HG03159 (cell line): ENCODE measurements around the gene RUBCNL.

ENCODE experiments used
- ATAC-seq: cut with Tn5 transposase; IDR thresholded peaks from one replicate; pipeline ENCODE4 v1.9.1; 2021; ENCODE audit warnings: mild to moderate bottlenecking, moderate library complexity; ENCODE audit not compliant: unreplicated experiment

Gene RUBCNL

DNA sequence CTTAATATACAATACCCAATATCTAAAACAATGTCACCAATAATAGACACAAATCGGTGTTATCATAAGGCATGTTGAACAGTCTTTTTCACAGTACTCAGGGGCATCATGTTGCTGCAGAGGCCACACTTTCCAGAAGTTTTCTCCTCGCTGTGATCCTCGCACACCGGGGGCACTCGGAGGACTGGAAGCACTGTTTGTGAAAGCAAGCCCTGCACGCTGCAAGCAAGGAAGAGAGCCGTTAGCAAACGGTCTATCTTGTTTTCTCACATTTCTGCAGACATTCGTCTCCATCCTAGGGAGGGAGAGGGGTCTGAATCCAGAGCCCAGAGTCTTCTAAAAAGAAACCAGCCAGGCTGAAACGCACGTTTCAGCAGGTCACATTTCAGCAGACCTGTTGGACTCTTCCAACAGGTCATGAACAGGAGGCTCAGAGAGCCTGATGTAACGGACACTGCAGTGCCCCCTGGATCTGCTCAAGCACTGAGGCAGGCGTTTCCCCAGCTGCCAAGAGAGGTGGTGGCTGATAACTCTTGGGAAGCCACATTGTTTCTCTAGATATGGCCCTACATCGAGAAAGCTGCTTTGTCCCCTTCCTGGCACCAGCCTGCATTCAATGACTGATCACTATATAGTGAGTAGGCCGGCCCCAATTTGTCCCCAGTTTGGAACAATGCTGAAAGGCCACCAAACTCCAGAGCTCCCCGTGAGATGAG is 43.6 kb downstream of the RUBCNL start:
- no peak for ATAC-seq

DNA sequence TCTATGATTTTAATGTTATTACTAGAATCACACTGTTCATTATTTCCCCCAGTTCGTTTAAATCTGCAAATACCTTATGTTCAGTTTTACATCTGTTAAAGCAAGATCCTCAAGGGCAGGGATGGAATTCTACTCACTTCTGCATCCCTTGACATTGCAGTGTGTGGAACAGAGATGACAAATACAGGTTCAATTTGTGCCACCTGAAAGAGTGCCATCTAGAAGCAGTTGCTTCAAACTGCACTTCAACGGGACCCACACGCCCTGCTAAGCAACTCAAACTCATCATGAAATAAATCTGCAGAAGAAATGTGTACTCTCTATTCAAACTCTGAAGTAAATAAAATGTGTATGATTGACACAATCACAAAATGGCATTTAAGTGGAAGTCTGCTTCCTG is 44.5 kb downstream of the RUBCNL start:
- ATAC-seq = no peak

DNA sequence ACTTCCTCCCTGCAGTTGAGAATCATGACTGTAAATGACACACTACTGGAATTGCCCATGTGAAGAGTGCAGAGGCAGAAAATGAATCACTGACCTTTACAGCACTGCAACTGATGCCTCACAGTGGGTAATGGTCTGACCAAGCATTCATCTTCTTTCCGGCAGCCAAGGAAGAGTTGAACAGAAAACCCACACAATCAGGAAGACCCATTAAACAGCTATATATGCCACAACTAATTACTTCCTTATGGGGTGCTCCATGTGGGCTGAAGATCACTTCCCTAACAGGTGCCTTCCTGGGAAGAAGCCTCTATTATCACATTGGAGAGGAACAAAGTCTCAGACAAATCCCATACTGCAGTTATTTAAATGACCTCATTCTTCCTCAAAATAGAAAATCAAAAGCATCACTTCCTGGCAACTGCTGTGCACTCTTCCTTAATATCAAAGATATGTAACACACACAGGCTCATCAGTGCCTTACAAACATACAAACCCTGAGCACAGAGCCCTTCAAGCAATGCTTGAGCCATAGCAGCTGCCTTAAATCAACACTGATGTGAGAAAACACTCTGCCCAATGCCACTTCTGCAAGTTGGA is 45.8 kb downstream of the RUBCNL start:
- ATAC-seq = peak; percentile 73

DNA sequence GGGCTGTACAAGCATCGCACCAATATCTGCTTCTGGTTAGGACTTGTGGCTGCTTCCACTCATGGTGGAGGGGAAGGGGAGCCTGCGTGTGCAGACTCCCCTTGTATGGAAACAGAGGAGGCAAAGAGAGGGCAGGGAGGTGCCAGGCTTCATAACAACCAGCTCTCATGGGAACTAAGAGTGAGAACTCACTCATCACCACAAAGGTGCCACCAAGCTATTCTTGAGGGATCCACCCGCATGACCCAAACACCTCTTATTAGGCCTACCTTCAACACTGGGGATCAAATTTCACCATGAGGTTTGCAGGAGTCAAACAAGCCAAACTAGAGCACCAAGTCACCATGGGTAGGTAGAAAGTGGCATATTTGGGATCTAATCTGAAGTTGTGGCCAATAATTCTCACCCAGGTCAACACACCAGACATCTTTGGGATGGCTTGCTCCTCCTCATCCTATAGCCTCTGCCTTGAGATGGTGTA is 46.4 kb downstream of the RUBCNL start:
- peak; percentile 14 for ATAC-seq

DNA sequence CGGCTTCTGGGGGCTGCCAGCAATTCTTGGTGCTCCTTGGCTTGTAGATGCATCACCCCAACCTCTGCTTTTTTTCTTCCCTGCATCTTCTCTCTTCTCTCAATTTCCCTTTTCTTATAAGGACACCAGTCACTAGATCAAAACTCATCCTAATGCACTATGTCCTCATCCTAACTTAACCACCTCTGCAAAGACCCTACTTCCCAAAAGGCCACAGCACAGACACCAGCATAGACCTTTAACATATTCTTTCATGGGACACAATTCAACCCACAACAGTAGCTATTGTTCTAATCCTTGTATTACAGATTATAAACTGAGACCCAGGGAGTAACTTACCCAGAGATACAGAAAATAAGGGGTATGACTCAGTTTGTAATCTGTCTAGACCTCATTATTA is 47.0 kb downstream of the RUBCNL start:
- no peak for ATAC-seq

DNA sequence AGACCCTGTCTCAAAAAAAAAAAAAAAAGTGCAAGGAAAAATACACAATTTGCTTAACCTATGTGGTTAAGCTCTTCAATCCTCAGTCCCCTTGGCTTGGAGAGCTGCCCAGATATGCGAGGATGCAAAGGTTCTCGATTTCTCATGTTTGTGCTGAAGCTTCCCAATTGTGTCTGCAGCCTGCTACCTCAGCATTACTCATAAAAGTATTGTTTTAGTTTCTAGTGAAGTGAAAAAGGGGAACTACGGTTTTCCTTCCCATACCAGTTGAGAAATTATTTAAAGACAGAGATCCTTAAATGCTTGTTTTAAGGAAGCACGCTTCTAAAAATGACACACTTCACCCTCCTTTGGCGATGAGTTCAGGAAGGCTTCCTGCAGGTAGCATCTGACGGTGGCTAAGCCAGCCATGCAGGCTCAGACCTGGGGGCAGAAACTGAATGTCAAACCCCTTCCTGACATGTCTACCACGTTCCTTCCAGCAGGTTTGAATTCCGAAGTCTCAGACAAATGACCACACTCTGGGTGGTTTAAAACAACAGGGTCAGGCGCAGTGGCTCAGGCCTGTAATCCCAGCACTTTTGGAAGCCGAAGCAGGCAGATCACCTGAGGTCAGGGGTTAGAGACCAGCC is 47.9 kb downstream of the RUBCNL start:
- ATAC-seq = peak; percentile 37

DNA sequence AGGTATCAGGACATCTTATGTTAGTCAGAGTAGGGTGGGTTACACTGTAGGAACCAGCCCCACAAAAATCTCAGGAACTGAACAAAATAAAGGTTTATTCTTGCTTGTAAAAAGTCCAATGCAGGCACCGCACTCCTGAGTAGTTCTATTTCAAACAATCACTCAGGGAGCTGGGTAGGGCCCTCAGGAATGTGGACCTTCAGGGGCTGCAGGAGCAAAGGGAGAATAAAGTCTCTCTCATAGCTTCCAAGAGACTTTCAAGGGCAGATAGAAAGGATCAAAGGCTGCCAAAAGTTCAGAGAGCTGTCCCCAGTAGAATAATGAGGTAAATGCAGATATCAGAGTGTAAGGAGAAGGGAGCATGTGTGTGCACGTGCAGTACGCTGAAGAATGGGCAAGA is 49.4 kb downstream of the RUBCNL start:
- no peak for ATAC-seq

DNA sequence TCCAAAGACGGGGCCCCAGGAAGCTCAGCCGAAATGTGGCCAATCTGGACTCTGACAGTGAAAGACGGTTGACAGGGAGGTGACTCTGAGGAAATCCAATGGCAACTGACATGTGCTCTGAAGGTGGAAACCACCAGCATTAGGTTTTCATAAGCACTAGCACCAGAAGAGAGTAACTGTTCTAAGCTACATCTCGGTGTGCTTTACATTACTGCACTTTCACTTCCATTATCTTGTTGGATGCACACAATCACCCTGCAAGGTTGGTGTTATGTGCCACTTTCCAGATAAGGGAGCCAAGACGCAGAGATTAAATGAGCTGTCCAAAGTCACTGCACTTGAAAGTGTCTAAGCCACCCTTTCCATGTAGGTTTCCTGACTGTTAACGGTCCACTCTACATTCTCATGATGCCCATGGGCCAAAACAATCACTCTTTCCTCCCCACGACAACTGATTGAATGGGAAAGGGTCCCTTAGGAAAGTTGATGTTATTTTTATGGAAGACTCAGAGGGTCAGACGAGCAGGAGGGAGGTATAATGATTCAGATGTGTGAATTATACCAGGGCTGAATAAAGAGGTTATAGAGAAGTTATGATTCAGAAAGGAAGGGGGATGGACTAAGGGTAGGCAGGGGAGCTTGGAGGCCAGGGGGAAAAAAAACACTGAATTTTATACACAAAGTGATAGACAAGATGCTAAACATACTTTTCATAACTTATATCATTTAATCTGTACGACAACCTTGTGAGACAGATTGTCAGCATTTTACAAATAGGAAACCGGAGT is 52.8 kb downstream of the RUBCNL start:
- ATAC-seq = no peak

DNA sequence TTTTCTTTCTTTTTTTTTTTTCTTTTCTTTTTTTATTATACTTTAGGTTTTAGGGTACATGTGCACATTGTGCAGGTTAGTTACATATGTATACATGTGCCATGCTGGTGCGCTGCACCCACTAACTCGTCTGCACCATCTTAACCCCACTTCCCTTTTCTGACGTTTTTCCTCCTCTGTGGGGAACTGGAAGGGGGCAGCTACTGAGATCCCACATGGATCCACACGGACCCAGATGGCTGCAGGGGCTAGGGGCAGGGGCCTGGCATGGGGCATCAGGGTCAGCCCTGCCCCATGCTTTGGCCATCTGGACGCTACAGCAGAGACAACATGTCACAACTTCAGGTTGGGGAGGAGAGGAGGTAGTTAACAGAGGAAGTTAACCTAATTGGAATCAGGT is 54.3 kb downstream of the RUBCNL start:
- no peak for ATAC-seq

DNA sequence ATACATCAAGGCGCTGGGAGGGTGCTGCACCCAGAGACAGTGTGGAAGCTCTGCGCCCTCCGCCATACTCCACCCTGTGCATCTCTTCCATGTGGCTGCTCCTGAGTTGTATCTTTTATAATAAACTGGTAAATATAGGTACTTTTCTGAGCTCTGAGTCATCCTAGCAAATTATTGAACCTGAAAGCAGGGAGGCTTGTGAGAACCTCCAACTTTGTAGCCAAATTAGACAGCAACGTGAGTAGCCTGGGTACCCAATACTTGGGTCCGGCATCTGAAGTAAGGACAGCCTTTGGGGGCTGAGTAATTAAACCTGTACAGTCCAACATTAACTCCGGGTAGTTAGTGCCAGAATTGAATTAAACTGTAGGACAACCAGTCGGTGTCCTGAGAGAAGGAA is 57.4 kb downstream of the RUBCNL start:
- ATAC-seq = no peak

DNA sequence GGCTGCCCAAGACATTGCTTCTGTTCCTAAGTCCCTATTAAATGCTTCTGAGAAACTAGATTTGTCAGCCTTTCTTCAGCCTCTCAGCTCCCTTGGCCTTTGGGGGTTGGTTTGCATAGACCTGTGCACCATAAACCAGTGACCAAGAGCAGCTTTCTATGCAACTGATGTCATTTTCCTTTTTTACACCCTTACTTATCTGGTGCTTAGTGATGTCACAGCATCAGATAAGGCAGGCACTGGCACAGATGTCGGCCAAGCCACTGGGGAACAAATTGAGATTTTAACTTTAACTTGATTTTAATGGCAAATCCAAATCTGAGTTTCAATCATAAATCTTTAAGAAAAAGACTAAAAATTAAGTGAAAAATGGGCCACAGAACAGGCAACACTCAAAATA is 59.8 kb downstream of the RUBCNL start:
- ATAC-seq = no peak

DNA sequence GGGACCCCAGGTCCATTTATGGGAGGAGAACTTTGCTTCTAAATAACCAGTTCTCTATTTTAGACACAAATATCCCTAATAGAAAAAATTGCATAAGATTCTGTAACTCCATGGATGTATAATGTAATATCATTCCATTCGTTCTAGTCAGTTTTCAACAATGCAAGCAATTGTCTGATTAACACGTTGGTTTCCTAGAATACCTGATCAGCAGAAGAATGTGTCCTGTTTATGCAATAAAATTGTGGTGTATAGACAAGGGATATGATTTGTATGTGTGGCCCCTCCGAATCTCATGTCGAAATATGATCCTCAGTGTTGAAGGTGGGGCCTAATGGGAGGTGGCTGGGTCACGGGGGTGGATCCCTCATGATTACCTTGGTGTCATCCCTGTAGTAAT is 62.1 kb downstream of the RUBCNL start:
- ATAC-seq = no peak

DNA sequence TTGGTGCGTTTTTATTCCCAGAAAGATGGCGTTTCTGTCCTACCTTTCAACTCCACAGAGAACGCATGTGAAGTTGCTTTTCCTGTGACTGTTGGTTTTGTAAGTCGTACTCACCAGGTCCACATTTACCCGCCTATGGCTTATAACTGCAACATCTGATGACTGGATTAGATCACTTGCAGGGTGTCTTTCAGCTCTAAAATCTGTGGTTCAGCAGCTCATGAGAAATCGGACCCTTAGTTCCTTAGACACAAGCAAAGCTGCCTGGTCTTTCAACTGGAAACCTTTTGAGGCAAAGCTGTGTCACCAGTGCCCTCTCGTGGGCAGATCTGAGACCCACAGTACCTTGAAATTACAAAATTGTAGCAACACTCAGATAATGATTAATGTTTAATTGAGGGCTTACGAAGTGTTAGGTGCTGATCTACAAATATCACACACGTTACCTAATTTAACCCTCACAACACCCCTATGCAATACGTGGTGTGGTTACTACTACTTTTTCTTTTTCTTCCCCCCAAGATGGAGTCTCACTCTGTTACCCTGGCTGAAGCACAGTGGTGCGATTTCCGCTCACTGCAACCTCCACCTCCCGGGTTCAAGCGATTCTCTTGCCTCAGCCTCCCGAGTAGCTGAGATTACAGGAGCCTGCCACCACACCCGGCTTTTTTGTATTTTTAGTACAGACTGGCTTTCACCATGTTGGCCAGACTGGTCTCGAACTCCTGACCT is 65.4 kb downstream of the RUBCNL start:
- ATAC-seq = peak; percentile 72

DNA sequence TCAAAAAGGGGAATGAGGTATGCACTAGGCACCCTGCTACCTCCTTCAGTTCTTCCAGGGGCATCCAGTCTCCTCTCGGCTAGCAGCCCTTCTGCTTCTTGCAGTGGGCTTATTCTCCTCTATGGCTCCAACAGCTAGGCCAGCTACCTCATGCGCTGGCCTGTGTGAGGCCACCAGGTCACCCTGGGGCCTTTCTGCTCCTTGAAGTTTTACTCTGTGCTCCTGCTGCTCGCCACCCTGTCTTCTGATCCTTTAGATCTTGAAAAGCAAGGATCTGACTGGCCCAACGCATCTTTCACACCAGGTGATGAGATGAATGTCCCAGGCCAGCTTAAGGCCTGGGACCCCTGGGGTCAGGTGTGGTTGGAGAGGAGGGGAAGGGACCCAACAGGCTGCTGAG is 66.2 kb downstream of the RUBCNL start:
- ATAC-seq = no peak

DNA sequence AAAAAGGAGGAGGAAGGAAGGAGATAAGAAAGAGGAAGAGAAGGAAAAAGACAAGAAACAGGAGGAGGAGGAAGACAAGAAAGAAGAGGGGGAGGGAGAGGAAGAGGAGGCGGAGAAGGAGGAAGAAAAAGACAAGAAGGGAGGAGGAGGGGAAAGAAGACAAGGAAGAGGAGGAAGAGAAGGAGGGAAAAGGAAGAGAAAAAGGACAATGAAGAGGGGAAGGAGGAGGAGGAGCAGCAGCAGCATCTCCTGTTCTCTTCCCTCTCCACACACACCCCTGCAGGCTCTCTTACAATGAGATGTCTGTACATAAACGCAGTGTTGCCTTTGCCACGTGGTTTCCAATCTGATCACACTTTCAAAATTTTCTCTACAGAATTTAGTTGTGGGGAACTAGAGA is 66.6 kb downstream of the RUBCNL start:
- no peak for ATAC-seq

DNA sequence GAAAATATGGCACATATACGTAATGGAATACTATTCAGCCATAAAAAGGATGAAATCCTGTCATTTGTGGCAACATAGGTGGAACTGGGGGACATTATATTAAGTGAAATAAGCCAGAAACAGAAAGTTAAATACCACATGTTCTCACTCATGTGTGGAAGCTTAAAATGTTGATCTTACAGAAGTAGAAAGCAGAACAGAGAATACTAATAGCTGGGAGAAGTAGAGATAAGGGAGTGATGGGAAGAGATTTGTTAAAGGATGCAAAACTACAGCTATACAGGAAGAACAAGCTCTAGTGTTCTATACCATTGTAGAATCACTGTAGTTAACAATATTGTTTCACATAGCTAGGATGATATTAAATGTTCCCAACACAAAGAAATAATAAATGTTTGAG is 68.1 kb downstream of the RUBCNL start:
- no peak for ATAC-seq

DNA sequence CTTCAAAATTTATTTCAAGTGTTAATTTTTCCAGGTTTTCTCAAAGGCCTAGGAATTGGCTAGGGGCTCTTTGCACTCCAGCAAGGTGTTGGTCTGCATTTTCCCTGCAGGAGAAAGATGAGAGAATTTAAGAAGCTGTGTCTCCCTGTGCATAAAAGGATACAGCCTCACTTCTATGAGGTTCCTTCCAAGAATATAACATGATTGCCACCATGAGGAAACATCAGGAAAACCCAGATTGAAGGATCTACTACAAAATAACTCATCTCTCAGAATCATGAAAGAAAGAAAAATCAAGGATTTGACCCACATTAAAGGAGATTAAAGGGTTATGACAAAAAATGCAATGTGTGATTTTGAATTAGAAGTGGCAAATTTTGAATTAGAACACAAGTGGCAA is 69.9 kb downstream of the RUBCNL start:
- ATAC-seq = no peak

DNA sequence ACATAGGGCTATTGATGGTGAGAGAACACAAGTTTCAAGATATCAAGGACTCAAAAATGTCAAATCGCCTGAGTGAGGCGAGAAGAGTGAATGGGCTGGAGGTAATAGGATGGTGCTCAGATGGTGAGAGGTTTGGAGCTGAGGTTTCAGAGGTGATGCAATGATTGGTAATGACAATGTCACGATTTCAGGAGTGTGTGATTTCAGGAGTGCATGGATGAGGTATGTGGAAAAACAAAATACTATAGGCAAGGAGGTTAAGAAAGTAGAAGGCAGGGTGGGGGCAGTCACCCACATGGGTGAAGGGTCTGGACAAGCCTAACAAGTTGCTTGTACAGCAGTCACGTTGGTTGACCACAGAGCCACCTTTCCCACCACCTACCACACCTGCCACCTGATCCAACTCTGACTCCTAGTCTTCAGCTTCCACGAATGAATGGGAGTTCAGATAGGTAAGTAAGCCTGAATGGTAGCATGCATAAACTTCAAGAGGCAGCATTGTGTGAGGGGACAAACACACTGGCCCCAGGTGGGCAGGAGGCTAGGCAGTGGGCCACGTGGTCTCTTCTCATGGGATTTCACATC is 71.5 kb downstream of the RUBCNL start:
- ATAC-seq = no peak

DNA sequence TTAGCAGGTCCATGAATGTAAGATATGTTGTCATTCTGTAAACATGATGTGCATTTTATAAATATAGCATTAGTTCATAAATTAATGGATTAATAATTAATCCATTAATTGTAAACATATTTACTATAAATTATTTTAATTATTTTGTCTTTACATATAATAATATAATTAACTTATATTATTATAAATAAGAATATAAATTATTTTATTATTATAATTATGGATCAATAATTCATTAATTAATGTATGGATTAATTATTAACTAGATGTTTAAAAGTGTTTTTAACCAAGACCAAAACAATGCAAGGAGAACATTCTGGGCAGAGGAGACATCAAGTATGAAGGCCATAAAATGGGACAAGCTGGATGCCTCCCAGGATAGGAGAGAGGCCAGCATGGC is 72.0 kb downstream of the RUBCNL start:
- ATAC-seq = no peak

DNA sequence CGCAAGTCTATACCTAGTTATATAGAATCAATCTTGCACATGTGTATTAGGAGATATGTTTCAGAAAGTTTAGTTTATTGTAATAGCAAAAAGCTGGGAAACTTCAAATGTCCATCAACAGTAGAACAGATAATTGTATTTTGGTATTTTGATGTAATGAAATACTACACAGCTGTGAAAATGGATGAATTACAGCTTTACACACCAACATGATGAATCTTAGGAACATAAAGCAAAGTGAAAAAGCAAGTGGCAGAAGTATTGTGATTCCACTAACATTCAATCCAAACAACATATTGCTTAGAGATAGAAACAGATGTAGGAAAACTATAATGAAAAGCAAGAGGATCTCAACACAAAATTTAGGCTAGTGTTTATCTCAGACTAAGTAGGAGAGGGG is 72.5 kb downstream of the RUBCNL start:
- no peak for ATAC-seq
